ENCODE measurements around the gene TACO1. TPM values are rescaled to one million over a fixed set of nuclear protein-coding genes. Genes with fewer than 3 reads are reported as not detected.

The TACO1 gene
- polyA plus RNA-seq = 10 to 100 TPM; 11.5 to 18.9 (median 17.8) TPM

DNA sequence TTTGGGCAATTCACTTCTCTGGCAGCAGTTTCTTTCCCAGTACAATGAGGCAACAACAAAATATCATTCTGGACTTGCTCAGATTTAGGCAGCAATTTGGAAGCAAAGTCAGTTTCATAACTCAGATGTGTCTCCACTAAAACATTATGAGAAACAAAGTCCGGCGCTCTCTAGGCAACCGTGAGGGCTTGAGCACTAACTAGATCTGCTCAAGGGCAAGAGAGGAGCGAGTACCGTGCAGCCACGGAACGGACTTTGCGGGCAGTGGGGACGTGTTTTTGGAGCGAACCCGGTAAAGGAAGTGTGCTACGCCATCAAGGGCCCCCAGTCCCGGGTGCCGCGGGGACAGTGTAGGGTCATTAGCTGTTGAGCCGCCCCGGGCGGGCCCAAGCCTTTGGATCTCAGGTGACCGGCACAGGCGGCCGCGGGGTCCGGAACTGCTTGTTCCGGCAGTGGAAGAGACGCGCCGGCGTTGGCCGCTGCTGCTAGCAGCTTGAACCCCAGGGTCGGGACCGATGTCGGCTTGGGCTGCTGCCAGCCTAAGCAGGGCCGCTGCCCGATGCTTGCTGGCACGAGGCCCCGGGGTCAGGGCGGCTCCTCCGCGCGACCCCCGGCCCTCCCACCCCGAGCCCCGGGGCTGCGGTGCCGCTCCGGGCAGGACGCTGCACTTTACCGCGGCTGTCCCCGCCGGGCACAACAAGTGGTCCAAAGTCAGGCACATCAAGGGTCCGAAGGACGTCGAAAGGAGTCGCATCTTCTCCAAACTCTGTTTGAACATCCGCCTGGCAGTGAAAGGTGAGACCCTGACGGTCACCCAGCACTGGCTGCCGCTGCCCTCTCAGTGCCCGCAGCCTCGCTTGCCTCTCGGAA is at the start of gene TACO1:
Gene TACO1 (plus strand): TSS at position 327 of the 870 bp plus-strand sequence. CDS start 189 bp downstream, at position 516.
- 0 to 1% (median 1%) methylated on average over 50 to 61 of the region's 61 CpGs for WGBS, 3 donors
- no peak within 1 kb of the TSS for H3K27ac ChIP-seq (ENCODE audit: low read depth, low read length)

DNA sequence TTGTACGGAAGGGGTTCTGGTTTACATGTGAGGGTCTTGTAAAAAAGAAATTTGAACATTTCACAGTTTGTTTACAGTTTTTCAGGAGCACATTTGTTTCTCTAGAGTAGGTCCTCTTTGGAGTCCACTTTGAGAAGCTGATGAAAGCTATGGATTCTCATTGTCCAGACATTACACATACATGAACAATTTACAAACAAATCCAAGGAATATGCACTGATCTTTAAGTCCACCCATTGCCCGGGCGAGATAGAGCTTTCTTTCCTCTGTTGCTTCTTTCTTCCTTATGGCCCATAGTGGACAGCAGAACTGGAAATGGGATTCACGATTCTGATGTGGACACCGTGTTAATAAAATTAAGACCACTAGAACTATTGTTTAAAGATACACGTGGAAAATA is 48.5 kb upstream of the TACO1 start:
- no peak overlapping the region for H3K27ac ChIP-seq (ENCODE audit: low read depth, low read length)
- 39 to 61% (median 61%) methylated on average over 6 of the region's 6 CpGs for WGBS, 3 donors

DNA sequence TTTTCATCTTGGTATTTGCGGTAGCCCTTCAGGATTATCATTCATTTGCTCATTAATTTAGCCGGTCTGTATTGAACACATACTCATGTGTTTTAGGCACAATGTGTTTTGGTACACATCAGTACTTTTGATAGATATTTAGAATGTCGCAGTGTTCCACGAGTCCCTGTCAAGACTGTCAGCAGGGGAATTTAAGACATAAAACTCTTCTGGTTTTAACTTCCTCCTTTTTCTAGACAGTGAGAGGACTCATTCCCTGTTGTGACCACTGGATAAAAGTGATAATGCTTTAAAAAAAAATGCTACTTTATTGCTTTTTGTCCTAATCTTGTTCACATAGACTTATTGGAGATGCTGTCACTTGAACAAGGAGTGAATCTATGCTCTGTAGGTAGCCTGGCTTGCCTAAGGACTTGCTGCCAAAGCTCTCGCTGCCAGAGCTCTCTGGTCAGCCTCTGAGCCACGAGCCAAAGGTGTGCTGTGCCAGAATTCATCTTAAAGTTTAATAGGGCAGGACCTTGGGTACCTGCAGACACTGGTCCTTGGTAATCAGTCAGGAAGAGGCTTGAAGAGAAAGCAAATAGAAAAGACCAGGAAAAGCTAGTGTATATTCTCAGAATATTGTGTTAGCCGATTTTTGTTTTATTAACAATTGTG is 45.1 kb upstream of the TACO1 start:
- WGBS, 3 donors = 47 to 72% (median 71%) methylated on average over 7 of the region's 7 CpGs

DNA sequence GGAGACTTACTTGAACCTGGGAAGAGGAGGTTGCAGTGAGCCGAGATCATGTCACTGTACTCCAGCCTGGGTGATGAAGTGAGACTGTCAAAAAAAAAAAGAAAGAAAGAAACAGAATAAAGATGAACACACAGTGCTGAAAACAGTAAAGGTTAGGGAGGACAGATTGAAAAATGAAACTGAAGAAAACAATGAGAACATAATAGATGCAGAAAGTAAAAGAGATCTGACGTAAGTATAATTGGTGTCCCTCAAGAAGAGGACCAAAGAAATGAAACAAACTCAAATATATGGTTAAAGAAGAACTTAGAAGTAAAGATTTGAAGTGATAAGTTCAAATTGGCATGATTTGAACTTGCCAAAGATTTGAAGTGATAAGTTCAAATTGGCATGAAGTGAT is 43.3 kb upstream of the TACO1 start:
- 98 to 99% (median 99%) methylated on average over 2 of the region's 2 CpGs for WGBS, 3 donors
- H3K27ac ChIP-seq (ENCODE audit: low read depth, low read length) = no peak overlapping the region

More for the DNA sequence above, 45.1 kb upstream of the TACO1 start:
- no peak overlapping the region for H3K27ac ChIP-seq (ENCODE audit: low read depth, low read length)

DNA sequence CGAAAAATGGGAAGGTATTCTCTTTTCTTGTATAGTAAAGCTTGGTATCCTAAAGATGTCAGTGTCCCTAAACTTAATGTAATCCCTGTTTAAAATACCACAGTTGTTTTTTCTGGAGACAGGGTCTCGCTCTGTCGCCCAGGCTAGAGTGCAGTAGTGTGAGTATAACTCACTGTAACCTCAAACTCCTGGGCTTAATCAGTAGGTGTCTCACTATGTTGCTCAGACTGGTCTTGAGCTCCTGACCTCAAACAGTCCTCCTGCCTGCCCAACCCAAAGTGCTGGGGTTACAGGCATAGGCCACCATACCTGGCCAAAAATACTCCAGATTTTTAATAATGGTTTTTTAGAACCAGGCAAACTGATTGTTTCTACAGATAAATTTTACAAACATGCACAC is 42.3 kb upstream of the TACO1 start:
- 81 to 96% (median 93%) methylated on average over 3 of the region's 3 CpGs for WGBS, 3 donors
- H3K27ac ChIP-seq (ENCODE audit: low read depth, low read length) = no peak overlapping the region

DNA sequence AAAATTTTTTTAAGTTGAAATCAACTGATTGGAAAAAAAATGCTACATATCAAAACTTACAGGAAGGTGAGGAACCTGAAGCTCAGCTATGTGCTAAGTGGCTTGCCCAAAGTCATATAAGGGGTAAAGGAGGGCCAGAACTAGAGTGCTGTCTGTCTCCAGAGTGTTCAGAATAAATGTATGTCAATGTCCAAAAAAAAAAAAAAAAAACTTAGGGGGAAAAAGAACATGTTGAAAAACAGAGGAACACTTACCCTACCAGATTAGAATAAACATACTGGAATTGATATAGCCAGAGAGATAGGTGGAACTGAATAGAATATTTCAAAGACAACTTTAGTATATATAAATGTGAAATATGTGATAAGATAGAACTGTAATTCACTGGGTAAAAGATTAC is 38.9 kb upstream of the TACO1 start:
- no peak overlapping the region for H3K27ac ChIP-seq (ENCODE audit: low read depth, low read length)

DNA sequence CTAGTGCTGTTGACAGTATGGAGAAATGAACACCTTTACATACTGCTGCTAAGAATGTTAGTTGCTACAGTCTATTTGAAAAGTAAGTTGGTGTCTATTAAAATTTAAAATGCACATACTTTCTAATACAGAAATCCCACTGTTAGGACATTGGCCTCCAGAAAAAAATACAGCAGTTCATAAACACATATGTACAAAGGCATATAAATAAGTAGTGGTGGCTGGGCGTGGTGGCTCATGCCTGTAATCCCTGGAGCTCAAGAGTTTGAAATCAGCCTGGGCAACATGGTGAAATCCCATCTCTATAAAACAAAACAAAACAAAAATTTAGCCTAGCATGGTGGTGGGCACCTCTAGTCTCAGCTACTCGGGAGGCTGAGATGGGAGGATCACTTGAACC is 37.4 kb upstream of the TACO1 start:
- WGBS, 3 donors = 99 to 100% (median 100%) methylated on average over 2 of the region's 2 CpGs

DNA sequence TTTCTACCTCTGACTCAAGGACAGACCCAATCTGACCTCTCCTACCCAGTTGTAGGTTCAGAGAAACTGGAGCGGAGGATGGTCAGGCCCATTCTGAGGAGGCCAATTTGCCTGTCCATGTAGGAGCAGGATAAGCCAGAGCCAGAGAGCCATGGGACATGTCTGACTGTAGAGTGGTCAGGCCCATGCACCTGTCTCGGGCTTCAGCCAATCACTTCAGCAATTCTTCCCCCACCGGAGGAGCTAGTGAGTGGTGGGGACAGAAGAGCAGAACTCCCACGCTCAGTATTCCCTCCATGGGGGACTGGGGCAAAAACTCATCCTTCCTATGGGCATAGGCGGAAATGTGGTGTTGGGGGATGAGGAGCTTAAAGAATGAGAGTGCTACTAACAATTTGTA is 36.1 kb upstream of the TACO1 start:
- WGBS, 3 donors = 95 to 99% (median 97%) methylated on average over 5 of the region's 5 CpGs
- H3K27ac ChIP-seq (ENCODE audit: low read depth, low read length) = no peak overlapping the region

More for the DNA sequence above, 37.4 kb upstream of the TACO1 start:
- no peak overlapping the region for H3K27ac ChIP-seq (ENCODE audit: low read depth, low read length)

DNA sequence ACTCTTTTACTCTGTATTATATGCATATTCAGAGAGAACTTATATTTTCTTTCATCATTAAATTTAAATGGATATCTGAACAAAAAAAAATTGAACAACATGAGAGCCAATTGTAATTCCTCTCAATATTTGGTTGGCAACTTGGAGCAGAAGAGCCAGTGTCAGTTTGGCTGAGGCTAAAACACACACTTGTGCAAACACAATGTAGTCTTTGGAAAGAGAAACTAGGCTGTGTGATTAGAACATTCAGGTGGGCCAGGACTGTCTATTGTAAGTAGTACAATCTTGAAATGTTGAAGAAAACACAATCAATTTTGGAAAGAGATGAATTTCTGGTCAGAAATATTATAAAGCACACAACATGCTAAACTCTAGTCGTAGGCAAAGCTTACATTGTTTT is 33.5 kb upstream of the TACO1 start:
- H3K27ac ChIP-seq (ENCODE audit: low read depth, low read length) = no peak overlapping the region
- WGBS, 3 donors = 92 to 98% (median 97%) methylated on average over 1 of the region's 1 CpG

DNA sequence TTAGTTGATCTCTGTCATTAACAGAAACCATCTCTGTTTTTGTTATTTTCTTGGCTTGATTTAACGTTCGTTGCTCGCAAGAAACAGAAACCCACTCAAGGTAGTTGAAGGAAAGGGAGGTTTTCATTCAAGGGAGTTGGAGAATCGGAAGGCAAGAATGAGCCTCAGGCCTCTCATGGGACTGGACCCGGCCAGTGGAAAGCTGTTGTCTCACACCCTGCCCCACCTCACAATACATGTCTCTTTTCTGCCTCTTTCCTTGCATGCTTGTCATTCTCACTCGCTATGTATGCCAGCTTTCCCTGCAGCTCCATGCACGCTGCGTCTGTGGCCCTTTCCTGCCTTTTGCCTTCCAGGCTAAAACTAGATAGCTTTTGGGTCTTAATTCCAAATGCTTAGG is 32.1 kb upstream of the TACO1 start:
- WGBS, 3 donors = 76 to 85% (median 77%) methylated on average over 8 of the region's 8 CpGs
- H3K27ac ChIP-seq (ENCODE audit: low read depth, low read length) = no peak overlapping the region

DNA sequence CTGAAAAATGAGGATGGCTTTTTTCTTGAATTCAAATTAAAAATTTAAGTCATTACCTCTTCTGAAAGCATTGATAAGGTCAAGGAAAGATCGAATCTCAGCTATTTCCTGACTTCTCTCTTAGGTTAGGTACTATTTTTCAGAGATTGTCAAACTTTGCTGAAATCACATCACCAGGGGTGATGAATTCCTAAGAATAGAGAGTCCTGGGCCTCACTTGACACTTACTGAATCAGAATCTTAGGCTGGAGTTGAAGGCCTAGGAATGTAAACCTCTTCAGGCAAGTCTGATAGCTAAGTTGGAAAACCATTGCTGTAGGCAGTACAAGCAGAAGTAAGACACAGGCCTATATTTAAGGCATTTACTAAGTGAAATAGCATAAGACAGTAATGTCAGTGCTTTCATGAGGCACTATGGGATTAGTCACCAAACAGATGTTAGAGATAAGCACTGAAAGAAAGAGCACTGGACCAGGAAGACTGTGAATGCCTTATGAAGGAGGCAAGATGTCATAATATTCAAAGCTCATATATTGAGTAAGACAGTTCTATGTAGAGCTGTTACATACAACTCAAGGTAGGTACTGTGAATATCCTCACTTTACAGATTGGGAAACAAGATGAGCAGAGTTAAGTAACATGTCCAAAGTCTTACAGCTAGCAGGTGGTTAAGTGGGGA is 28.9 kb upstream of the TACO1 start:
- 89 to 98% (median 90%) methylated on average over 1 of the region's 1 CpG for WGBS, 3 donors
- no peak overlapping the region for H3K27ac ChIP-seq (ENCODE audit: low read depth, low read length)

DNA sequence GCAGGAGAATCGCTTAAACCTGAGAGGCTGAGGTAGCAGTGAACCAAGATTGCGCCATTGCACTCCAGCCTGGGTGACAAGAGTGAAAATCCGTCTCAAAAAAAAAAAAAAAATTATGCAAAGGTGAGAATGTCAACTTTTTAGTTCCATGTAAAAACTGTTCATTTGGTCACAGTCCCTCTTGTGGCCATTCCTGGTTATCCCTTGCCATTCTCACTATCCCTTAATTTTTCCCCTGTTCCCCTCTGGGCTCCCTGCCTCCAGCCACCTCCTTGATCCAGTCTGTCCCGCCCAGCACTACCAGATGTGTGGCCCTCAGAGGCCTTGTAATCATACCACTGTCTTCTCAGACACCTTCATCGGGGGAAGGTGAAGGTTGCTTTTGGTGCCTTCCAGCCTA is 27.1 kb upstream of the TACO1 start:
- WGBS, 3 donors = 81 to 89% (median 84%) methylated on average over 5 of the region's 5 CpGs

DNA sequence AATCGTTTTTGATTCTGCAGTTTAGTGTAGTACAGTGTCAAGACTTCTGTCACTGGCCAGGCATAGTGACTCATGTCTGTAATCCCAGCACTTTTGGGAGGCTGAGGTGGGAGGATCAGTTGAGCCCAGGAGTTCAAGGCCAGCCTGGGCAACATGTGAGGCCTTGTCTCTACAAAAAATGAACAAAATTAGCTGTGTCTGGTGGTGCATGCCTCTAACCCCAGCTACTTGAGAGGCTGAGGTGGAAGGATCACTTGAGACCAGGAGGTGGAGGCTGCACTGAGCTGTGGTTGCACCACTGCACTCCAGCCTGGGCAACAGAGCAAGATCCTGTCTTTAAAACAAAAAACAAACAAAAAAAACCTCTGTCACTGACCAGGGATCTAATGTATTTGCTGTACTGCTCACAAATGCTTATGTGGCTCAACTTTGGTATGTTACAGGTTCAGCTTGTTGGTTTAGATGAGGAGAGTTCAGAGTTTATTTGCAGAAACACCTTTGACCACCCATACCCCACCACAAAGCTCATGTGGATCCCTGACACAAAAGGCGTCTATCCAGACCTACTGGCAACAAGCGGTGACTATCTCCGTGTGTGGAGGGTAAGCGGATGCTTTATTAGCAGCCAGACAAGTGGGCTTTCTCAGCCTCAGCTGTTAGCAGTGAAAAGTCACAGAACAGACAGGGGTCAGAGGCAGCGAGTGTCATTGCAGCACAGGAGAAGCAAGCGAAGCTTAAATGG is 22.5 kb upstream of the TACO1 start:
- H3K27ac ChIP-seq (ENCODE audit: low read depth, low read length) = no peak overlapping the region
- WGBS, 3 donors = 79 to 92% (median 91%) methylated on average over 7 of the region's 7 CpGs

More for the DNA sequence above, 27.1 kb upstream of the TACO1 start:
- no peak overlapping the region for H3K27ac ChIP-seq (ENCODE audit: low read depth, low read length)

DNA sequence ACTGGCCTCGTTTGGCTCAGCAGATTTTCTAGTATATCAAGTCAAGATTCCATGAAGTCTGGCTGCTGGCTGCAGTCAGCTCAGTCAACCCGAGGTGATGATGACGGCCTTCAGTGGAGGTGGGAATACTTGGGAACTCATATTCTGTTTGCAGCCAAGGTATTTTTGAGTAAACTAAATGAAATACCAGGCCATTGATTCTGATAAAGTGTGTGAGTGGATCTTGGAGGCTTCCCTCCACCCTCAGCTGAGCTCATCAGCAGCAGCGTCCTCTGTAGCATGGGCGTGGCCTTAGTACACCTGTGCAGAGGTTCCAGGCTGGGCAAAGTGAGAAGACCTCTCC is 22.0 kb upstream of the TACO1 start:
- WGBS, 3 donors = 55 to 87% (median 82%) methylated on average over 5 of the region's 5 CpGs

DNA sequence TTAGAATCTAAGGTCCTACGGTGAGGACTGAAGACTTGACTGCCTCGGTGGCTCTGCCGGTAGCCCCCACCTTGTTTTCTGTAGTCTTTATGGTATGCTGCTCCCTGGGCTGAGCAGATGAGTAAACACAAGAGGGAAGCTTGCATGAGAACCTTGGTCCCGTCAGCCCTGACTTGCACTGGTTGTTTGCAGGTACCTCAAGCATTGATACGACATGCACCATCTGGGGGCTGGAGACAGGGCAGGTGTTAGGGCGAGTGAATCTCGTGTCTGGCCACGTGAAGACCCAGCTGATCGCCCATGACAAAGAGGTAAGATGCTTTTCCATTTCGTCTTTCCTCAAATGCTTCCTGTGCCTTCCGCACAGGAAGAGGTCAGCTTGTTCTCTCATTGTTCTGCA is 21.1 kb upstream of the TACO1 start:
- H3K27ac ChIP-seq (ENCODE audit: low read depth, low read length) = no peak overlapping the region
- 50 to 73% (median 70%) methylated on average over 11 of the region's 11 CpGs for WGBS, 3 donors

More for the DNA sequence above, 22.0 kb upstream of the TACO1 start:
- H3K27ac ChIP-seq (ENCODE audit: low read depth, low read length) = no peak overlapping the region

DNA sequence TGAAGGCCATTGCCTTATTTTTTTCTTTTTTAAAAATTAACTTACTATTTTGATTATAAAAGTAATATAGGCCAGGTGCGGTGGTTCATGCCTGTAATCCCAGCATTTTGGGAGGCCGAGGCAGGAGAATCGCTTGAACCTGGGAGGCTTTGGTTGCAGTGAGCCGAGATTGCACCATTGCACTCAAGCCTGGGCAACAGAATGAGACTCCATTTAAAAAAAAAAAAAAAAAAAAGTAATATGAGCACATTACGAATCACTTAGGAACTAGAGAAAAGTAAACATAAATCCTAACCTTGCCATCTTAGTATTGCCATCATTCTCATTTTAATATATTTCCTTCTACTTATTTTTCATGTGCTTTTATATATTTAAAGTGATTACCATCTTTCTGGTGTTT is 12.9 kb upstream of the TACO1 start:
- 95 to 98% (median 95%) methylated on average over 5 of the region's 5 CpGs for WGBS, 3 donors
- H3K27ac ChIP-seq (ENCODE audit: low read depth, low read length) = no peak overlapping the region

DNA sequence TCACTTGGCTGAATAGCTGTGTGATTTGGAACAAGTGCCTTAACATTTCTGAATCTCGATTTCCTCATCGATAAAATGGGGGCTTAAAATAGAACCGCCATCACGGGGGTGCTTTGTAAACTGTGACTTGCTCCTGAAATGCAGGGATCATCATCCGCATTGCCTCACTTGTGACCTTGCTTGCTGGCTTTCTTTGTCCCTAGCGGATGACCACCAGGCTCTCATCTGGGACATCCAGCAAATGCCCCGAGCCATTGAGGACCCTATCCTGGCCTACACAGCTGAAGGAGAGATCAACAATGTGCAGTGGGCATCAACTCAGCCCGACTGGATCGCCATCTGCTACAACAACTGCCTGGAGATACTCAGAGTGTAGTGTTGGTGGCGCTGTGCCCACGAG is 11.9 kb upstream of the TACO1 start:
- 88 to 93% (median 91%) methylated on average over 11 of the region's 11 CpGs for WGBS, 3 donors
- no peak overlapping the region for H3K27ac ChIP-seq (ENCODE audit: low read depth, low read length)

DNA sequence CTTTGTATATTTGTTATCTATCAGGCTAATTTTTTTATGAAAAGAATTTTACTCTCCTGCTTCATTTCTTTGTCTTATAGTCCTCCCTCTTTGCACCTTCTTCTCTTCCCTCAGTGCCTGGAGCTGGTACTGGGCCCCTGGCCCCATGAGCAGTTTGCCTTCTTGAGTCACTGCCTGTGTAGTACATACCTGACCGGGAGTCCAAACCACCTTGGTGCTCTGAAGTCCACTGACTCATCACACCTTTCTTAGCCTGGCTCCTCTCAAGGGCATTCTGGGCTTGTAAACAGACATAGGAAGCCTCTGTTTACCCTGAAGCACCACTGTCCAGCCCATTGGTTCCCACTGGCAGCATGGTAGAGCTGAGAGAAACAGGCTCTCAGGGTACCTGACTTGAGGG is 11.0 kb upstream of the TACO1 start:
- 89 to 98% (median 95%) methylated on average over 1 of the region's 1 CpG for WGBS, 3 donors
- H3K27ac ChIP-seq (ENCODE audit: low read depth, low read length) = no peak overlapping the region

DNA sequence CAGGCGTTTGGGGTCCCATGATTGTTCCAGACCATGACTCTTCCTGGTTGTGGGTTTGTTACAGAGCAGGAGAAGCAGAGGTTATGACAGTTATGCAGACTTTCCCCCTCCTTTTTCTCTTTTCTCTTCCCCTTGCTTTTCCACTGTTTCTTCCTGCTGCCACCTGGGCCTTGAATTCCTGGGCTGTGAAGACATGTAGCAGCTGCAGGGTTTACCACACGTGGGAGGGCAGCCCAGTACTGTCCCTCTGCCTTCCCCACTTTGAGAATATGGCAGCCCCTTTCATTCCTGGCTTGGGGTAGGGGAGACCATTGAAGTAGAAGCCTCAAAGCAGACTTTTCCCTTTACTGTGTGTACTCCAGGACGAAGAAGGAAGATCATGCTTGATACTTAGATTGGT is 7.9 kb upstream of the TACO1 start:
- no peak overlapping the region for H3K27ac ChIP-seq (ENCODE audit: low read depth, low read length)
- 72 to 87% (median 82%) methylated on average over 3 of the region's 3 CpGs for WGBS, 3 donors

All from adipose tissue (tissue), 3 donors.